DMS 273 (cell line): ENCODE data around the gene RNF223.
"Not testable (repeated sequence)": the region's sequence is repeated elsewhere in the genome, so short reads cannot be mapped to it uniquely, and the experiment has no call there.

ENCODE experiments used
- DNase-seq: peaks from one replicate; lab custom pipeline; 2025; ENCODE audit not compliant: unreplicated experiment; lab: John Stamatoyannopoulos, UW

The RNF223 gene

DNA sequence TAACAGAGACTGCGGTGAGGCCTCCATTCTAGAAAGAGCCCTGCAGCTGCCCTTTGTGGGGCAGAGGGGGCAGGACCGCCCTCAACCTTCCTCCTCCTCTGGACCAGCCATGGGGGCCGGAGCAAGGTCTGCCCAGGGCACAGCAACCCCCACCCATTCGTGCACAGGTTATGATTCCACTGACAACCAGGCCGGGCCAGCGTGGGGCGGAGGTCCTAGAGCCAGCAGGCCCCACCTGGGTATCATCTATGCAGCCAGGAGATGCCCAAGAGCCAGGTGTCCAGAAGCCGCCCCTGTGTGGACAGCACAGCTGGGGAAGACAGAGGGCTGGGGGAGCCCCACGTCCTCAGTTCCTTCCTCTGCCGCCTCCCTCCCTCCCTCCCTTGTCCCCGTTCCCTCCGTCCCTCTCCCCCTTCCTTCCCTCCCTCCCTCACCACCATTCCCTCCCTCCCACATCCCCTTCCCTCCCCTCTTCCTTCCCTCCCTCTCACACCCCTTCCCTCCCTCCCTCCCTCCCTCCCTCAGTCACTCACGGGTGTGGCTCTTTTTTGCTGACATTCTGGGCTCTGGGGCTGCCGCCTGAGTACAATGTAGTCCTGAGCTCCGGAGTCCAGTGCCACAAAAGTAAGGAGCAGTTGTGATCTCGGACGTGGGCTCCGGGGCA lies 12.3 kb downstream of the RNF223 start:
- DNase-seq, result no peak

DNA sequence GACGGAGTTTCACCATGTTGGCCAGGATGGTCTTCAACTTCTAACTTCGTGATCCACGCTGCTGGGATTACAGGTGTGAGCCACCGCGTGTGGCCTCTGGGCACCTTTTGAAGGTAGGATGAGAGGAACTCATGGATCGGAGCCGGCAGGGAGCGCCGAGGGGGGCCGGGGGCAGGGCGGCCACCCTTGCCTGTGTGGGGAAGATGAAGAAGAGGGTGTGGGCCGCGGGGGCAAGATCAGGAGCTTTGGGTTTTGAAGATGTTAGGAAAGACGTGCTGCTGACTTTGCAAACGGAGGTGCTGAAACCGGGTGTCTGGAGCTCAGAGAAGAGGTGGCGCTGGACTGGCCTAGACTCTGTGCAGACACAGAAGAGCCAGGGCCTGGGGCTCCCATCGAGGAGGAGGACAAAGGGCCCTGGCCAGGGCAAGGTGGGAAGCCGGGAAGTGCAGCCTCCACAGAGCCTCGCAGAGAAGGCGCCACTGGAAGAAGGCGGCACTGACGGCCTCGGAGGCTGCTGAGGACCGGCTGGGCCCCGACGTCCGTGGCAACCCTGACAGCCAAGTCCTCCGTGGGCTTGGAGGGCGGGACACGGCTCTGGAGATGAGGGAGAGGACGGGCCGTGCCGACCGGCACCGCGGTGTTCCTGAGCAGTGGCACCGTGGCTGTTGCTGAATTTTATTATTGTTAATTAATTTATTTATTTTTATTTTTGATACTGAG lies 13.7 kb downstream of the RNF223 start:
- no peak for DNase-seq

GRCh38 chr1:1059494-1060280 lies 14.4 kb downstream of the RNF223 start:
- DNase-seq, result peak; percentile 94

DNA sequence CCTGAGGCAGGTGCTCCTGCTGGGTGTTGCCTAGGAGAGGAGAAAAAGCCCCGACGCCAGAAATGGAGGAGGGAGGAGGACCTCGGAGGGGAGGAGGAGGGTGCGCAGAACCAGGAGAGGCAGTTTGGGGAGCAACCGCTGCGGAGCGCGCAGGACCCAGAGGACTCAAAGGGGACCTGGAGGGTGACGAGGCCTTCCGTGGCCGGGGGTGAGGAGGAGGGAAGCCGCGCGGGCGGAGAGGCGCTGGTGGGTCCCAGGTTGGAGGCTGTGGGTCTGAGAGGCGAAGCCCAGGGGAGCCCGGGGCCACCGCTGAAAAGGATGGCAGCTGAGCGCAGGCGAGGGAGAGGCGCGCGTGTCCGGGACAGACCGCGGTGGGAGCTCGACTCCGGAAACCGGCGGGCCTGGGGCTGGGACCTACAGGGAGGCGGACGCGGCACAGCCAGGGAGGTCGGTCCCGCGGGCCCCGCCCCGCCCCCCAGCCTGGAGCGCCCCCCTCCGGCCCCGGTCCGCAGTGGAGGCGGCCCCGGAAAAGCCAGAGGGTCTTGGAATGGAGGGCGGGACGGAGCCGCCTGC lies 15.1 kb downstream of the RNF223 start:
- DNase-seq, result peak; percentile 77

- DNase-seq, result no peak
These were observed 15.8 kb downstream of the RNF223 start for GRCh38 chr1:1058088-1058905.

DNA sequence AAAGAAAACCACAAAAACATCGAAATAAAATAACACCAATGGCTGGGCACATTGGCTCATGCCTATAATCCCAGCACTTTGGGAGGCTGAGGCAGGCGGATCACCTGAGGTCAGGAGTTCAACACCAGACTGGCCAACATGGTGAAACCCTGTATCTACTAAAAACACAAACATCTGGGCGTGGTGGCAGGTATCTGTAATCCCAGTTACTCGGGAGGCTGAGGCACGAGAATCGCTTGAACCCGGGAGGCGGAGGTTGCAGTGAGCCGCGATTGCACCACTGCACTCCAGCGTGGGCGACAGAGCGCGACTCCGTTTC lies 16.4 kb downstream of the RNF223 start:
- not testable (repeated sequence) for DNase-seq

DNA sequence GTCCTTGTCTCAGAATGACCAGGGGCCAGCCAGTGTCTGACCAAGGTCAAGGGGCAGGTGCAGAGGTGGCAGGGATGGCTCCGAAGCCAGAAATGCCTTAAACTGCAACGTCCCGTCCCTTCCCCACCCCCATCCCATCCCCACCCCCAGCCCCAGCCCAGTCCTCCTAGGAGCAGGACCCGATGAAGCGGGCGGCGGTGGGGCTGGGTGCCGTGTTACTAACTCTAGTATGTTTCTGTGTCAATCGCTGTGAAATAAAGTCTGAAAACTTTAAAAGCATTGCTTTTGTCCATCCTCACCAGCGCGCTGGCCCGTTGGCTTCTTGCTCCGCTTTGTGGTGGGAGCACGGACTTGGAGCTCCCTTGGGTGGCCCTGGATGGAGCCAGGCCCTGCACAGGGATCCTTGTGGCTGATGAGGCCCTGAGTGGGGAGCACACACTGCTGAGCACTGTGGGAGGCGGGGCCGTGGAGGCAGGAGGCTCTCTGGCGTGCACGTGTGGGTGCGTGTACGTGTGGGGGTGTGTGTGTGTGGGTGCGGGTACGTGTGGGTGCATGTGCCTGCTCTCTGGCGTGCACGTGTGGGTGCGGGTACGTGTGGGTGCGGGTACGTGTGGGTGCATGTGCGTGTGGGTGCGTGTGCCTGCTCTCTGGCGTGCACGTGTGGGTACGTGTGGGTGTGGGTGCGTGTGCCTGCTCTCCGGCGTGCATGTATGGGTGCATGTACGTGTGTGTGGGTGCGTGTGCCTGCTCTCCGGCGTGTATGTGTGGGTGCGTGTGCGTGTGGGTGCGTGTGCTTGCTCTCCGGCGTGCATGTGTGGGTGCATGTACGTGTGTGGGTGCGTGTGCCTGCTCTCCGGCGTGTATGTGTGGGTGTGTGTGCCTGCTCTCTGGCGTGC lies 18.0 kb downstream of the RNF223 start:
- no peak for DNase-seq

- no peak for DNase-seq
These were observed 19.1 kb downstream of the RNF223 start for GRCh38 chr1:1054971-1055370.

DNA sequence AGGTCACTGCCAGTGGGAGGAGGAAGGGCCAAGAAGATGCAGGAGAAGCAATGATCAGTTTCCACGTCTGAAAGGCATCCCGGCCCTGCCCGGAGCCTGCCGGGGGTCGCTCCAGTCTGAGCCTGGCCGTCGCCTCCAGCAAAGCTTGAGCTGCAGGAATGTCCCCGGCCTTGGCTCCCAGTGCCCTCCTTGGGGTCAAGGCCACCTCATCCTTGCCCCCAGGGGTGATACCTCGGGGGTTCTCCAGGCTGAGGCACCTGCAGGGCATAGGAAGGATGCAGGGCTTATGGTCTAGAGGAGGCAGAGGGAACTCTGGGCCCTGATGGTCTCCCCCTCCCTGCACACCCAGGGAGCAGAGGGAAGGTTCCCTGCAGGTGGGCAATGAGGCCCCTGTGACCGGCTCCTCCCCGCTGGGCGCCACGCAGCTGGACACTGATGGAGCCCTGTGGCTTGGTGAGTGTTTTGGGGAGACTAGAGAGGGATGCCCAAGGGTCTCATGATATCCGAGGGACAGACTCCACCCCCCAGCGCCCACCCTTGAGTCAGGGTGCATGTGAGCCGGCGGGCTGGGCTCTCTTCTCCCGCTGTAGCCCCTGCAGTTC lies 19.9 kb downstream of the RNF223 start:
- no peak for DNase-seq

GRCh38 chr1:1053682-1054081 lies 20.4 kb downstream of the RNF223 start:
- no peak for DNase-seq

DNA sequence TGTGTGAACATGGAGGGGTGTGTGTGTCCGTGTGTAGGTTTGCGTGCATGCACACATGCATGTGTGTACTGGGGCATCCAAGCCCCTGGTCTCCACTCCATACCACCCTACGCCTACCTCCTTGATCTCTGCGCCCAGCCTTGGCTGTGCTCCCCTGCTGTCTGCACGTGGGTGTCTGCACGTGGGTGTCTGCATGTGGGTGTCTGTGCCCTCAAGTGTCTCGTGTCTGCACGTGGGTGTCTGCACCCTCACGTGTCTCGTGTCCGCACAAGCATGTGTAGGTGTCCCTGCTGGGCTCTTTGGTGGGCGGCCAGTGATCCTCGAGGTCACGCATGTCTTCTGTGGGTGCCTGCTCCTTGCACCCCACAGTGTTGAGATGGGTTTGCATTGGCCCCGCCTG lies 21.1 kb downstream of the RNF223 start:
- DNase-seq, result no peak

DNA sequence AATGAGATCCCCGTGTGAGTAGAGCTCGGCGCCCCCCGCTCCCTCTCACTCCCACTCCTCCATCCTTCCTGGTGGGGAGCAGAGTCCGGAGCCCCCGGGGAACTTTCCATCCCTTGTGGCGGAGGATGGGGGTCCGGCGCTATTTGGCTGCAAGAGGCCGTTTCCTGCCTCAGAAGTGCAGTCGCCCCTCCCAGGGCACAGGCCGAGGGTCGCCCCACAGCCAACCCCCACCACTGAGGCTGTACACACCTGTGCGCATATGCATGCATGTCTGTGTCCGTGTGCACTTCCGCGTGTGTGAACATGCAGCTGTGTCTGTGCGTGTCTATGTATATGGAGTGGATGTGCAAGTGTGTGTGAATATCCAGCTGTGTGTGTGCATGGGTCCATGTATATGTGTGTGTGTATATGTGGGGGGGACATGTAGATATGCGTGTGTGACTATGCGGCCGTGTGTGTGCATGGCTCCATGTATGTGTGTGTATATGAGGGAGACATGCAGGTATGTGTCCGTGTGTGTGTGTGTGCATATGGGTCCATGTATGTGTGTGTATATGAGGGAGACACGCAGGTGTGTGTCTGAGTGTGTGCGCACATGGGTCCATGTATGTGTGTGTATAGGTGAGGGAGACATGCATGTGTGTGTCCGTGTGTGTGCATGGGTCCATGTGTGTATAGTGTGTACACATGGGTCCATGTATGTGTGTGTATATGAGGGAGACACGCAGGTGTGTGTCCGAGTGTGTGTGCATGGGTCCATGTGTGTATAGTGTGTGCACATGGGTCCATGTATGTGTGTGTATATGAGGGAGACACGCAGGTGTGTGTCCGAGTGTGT lies 21.9 kb downstream of the RNF223 start:
- DNase-seq, result no peak

- DNase-seq, result no peak
These were observed 22.8 kb downstream of the RNF223 start for GRCh38 chr1:1051127-1051810.

GRCh38 chr1:1050577-1051052 lies 23.5 kb downstream of the RNF223 start:
- DNase-seq, result no peak

GRCh38 chr1:1049318-1050165 lies 24.6 kb downstream of the RNF223 start:
- no peak for DNase-seq

- DNase-seq, result no peak
These were observed 25.3 kb downstream of the RNF223 start for GRCh38 chr1:1048765-1049164.

DNA sequence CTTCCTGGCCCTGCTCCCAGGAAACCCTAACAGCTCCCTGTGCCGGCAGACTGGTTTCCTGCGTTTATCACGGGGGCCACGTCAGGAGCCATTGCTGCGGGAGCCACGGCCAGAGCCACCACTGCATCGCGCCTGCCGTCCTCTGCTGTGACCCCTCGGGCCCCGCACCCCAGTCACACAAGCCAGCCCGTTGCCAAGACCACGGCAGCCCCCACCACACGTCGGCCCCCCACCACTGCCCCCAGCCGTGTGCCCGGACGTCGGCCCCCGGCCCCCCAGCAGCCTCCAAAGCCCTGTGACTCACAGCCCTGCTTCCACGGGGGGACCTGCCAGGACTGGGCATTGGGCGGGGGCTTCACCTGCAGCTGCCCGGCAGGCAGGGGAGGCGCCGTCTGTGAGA lies 26.1 kb downstream of the RNF223 start:
- no peak for DNase-seq
